WERI-Rb-1 (cell line): ENCODE measurements around the gene MACROD1.

ENCODE experiments used
- DNase-seq: peaks from one replicate; pipeline ENCODE4 v3.0.0-alpha.2; 2020
- H3K27ac ChIP-seq: fragments of 250-450 bp; sonication (Bioruptor Pico); 2 replicates; pipeline ENCODE4 v1.5.1; 2020; ENCODE audit warnings: mild to moderate bottlenecking, moderate library complexity
- H3K27me3 ChIP-seq: fragments of 250-450 bp; sonication (Bioruptor Pico); 2 replicates; pipeline ENCODE4 v1.5.1; 2021; ENCODE audit warnings: mild to moderate bottlenecking, low read depth, moderate library complexity; ENCODE audit not compliant: insufficient read depth, severe bottlenecking
- H3K36me3 ChIP-seq: fragments of 250-450 bp; sonication (Bioruptor Pico); 2 replicates; pipeline ENCODE4 v1.5.1; 2020; ENCODE audit warnings: mild to moderate bottlenecking, moderate library complexity
- H3K4me3 ChIP-seq: 2 replicates; pipeline ENCODE4 v1.5.1; 2011; ENCODE audit warnings: low read depth, mild to moderate bottlenecking, control low read depth, low read length
- H3K9me3 ChIP-seq: fragments of 250-450 bp; sonication (Bioruptor Pico); 2 replicates; pipeline ENCODE4 v1.5.1; 2021; ENCODE audit warnings: mild to moderate bottlenecking, moderate library complexity; ENCODE audit not compliant: severe bottlenecking
- TF ChIP-seq, protein P1 (sequence below): IDR thresholded peaks from 2 replicates; pipeline ENCODE4 v1.5.1; 2011; ENCODE audit warnings: low read depth, mild to moderate bottlenecking, control low read depth, inconsistent platforms, low read length

MACROD1 gene

GRCh38 chr11:64010783-64011182 lies 155.1 kb downstream of the MACROD1 start:
- no peak for DNase-seq
- Histone ChIP-seq H3K4me3 (no peak overlapping the region), H3K9me3 (no peaks in the 10 kb centered on the region), H3K27me3 (no peaks in the 10 kb centered on the region), H3K36me3 (no peaks in the 10 kb centered on the region), H3K27ac (no peak overlapping the region)
- TF ChIP-seq, protein P1, sequence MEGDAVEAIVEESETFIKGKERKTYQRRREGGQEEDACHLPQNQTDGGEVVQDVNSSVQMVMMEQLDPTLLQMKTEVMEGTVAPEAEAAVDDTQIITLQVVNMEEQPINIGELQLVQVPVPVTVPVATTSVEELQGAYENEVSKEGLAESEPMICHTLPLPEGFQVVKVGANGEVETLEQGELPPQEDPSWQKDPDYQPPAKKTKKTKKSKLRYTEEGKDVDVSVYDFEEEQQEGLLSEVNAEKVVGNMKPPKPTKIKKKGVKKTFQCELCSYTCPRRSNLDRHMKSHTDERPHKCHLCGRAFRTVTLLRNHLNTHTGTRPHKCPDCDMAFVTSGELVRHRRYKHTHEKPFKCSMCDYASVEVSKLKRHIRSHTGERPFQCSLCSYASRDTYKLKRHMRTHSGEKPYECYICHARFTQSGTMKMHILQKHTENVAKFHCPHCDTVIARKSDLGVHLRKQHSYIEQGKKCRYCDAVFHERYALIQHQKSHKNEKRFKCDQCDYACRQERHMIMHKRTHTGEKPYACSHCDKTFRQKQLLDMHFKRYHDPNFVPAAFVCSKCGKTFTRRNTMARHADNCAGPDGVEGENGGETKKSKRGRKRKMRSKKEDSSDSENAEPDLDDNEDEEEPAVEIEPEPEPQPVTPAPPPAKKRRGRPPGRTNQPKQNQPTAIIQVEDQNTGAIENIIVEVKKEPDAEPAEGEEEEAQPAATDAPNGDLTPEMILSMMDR = no peak

- Histone ChIP-seq H3K27me3 (no peaks in the 10 kb centered on the region), H3K9me3 (no peaks in the 10 kb centered on the region), H3K4me3 (no peak overlapping the region), H3K36me3 (no peaks in the 10 kb centered on the region), H3K27ac (no peak overlapping the region)
- TF ChIP-seq, protein P1 = no peak
- DNase-seq = no peak
Observed at GRCh38 chr11:64009710-64010109, 156.2 kb downstream of the MACROD1 start.

- Histone ChIP-seq H3K4me3 (no peak overlapping the region), H3K36me3 (no peaks in the 10 kb centered on the region), H3K27ac (no peak overlapping the region), H3K9me3 (no peaks in the 10 kb centered on the region), H3K27me3 (no peaks in the 10 kb centered on the region)
- no peak for DNase-seq
- TF ChIP-seq, protein P1 = no peak
Observed at GRCh38 chr11:64008914-64009633, 156.8 kb downstream of the MACROD1 start.

DNA sequence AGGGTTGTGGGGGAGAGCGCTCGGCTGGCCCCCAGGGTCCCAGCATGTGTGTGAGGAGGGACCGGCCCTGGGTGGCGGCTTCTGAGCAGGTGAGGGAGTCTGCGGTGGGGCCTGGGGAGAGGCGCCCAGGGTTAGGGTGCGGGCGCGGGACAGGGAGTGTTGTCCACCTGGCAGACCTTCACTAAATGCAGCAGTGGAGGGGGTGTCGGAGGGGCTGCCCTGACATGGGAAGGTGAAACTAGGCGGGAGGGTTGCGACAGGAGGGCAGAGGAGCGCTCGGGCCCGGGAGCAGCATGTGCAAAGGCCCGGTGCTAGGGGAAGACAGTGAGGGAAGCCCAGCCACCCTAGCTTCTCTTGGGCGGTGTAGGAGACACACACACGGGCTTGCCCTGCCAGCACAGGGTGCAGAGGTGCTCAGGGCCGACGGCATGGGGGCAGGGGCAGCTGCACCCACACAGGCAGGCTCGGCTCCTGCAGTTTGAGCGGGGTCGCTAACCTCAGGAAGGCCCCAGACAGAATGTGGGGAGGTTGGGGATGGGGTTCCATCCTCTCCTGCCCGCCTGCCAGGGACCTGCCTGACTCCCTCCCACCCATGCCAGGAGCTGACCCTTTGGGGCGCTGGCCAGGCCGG lies 157.5 kb downstream of the MACROD1 start:
- Histone ChIP-seq H3K9me3 (no peaks in the 10 kb centered on the region), H3K36me3 (no peaks in the 10 kb centered on the region), H3K27ac (peak overlapping the region; percentile 52), H3K27me3 (no peaks in the 10 kb centered on the region), H3K4me3 (no peak overlapping the region)
- TF ChIP-seq, protein P1 = no peak
- DNase-seq = no peak

DNA sequence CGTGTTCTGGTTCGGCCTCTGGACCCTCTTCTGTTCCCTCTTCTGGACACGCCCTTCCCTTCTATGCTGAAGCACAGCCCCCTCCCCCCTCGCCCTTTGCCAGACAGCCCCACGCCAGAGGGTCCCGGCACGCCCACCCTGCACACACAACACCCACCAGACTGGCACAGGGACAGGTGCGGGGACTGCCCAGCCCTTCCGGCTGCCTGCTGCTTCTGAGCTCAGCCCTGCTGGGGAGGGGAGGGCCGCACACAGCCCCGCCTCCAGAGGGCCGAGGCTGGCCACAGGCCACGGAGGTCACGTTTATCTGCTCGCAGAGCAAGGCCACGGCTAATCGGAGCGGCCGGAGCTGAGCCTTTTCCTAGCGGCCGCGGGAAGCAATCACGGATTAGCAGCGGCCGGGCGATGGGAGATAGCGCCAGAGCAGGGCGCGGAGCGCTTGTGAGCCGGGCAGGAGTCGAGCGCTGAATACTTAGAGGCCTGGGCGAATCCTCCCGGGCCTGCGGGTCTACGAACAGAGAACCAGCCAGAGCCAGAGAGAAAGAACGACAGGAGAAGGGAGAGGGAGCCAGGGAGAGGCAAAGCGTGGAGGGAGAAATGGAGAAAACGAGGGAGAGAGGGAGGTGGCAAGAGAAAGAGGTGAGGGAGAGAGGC lies 158.2 kb downstream of the MACROD1 start:
- DNase-seq = peak; percentile 87
- Histone ChIP-seq H3K27me3 (no peaks in the 10 kb centered on the region), H3K4me3 (peak overlapping the region; percentile 1; the same call in 1 of the 2 replicates), H3K9me3 (no peaks in the 10 kb centered on the region), H3K27ac (peak overlapping the region; percentile 52), H3K36me3 (no peaks in the 10 kb centered on the region)
- TF ChIP-seq, protein P1 = no peak
